GM23248 (cell line): ENCODE results near the gene UMOD.

Experiments
- EZH2 ChIP-seq: fragments of 200-600 bp; sonication (generic); IDR thresholded peaks from 2 replicates; pipeline ENCODE4 v1.6.1; 2018; ENCODE audit warnings: antibody characterized with exemption, mild to moderate bottlenecking; ENCODE audit not compliant: insufficient read depth, poor library complexity, severe bottlenecking
- EZH2phosphoT487 ChIP-seq: fragments of 200-600 bp; sonication (generic); IDR thresholded peaks from 2 replicates; pipeline ENCODE4 v1.6.1; 2018; ENCODE audit warnings: antibody characterized with exemption, moderate library complexity, mild to moderate bottlenecking, low read depth; ENCODE audit not compliant: insufficient read depth

DNA sequence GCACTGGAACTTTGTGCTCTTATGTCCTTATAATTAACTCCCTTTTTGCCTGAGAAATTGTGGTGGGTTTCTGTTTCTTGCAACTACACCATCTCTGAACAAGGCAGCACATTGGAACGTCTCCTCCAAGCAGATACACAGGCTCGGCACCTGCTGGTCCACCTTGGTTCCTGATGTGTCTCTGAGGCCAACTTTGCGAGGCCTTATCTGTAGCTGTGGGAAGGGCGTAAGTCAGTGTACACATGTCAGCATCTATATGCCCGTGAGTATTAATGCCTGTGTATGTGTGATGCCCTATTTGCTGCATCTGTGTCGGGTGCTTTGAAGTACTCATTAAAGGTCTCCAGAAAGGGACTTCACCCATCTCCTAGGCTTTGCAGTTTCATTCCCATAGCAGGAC lies 42.7 kb downstream of the UMOD start:
- TF ChIP-seq EZH2phosphoT487, result no peak
- TF ChIP-seq EZH2, result no peak
